GM23248 (cell line): ENCODE data around the gene DUOXA1.

Experiments used
- EZH2 ChIP-seq: fragments of 200-600 bp; sonication (generic); IDR thresholded peaks from 2 replicates; pipeline ENCODE4 v1.6.1; 2018; ENCODE audit warnings: antibody characterized with exemption, mild to moderate bottlenecking; ENCODE audit not compliant: insufficient read depth, poor library complexity, severe bottlenecking
- EZH2phosphoT487 ChIP-seq: fragments of 200-600 bp; sonication (generic); IDR thresholded peaks from 2 replicates; pipeline ENCODE4 v1.6.1; 2018; ENCODE audit warnings: antibody characterized with exemption, moderate library complexity, mild to moderate bottlenecking, low read depth; ENCODE audit not compliant: insufficient read depth

GRCh38 chr15:45105586-45105985 is 24.1 kb downstream of the DUOXA1 start:
- no peak for TF ChIP-seq EZH2
- TF ChIP-seq EZH2phosphoT487: no peak
